ENCODE results near the gene HEPHL1. TPM values are rescaled to one million over a fixed set of nuclear protein-coding genes. Genes with fewer than 3 reads are reported as not detected.

Gene HEPHL1
- total RNA-seq, 1 experiment from 2014 or later = not detected

- DNase-seq (ENCODE audit: low read depth, low spot score) = no peak
- in situ Hi-C loops (cut with HindIII; ENCODE audit: low pct_unique_long_range_greater_than_20kb, low sequenced_read_pairs) = no loop called here
Measured at GRCh38 chr11:94011478-94011877, 9.7 kb upstream of the HEPHL1 start.

GRCh38 chr11:94017446-94017845 is 3.7 kb upstream of the HEPHL1 start:
- in situ Hi-C loops (cut with HindIII; ENCODE audit: low pct_unique_long_range_greater_than_20kb, low sequenced_read_pairs) = no loop called here
- DNase-seq (ENCODE audit: low read depth, low spot score) = no peak

- DNase-seq (ENCODE audit: low read depth, low spot score) = no peak
- in situ Hi-C loops (cut with HindIII; ENCODE audit: low pct_unique_long_range_greater_than_20kb, low sequenced_read_pairs) = no loop called here
Measured at GRCh38 chr11:94018721-94019120, 2.4 kb upstream of the HEPHL1 start.

- no peak for DNase-seq (ENCODE audit: low read depth, low spot score)
- in situ Hi-C loops (cut with HindIII; ENCODE audit: low pct_unique_long_range_greater_than_20kb, low sequenced_read_pairs) = no loop called here
Measured at GRCh38 chr11:94023856-94024255, 2.7 kb downstream of the HEPHL1 start.

GRCh38 chr11:94024547-94024946 is 3.4 kb downstream of the HEPHL1 start:
- DNase-seq (ENCODE audit: low read depth, low spot score) = no peak
- in situ Hi-C loops (cut with HindIII; ENCODE audit: low pct_unique_long_range_greater_than_20kb, low sequenced_read_pairs) = no loop called here

GRCh38 chr11:94025690-94026394 is 4.7 kb downstream of the HEPHL1 start:
- in situ Hi-C loops (cut with HindIII; ENCODE audit: low pct_unique_long_range_greater_than_20kb, low sequenced_read_pairs) = no loop called here
- no peak for DNase-seq (ENCODE audit: low read depth, low spot score)

- in situ Hi-C loops (cut with HindIII; ENCODE audit: low pct_unique_long_range_greater_than_20kb, low sequenced_read_pairs) = no loop called here
- no peak for DNase-seq (ENCODE audit: low read depth, low spot score)
Measured at GRCh38 chr11:94027210-94027609, 6.1 kb downstream of the HEPHL1 start.

- no peak for DNase-seq (ENCODE audit: low read depth, low spot score)
- in situ Hi-C loops (cut with HindIII; ENCODE audit: low pct_unique_long_range_greater_than_20kb, low sequenced_read_pairs) = no loop called here
Measured at GRCh38 chr11:94028436-94028835, 7.3 kb downstream of the HEPHL1 start.

GRCh38 chr11:94030059-94030458 is 8.9 kb downstream of the HEPHL1 start:
- no peak for DNase-seq (ENCODE audit: low read depth, low spot score)
- in situ Hi-C loops (cut with HindIII; ENCODE audit: low pct_unique_long_range_greater_than_20kb, low sequenced_read_pairs) = no loop called here

GRCh38 chr11:94031625-94032024 is 10.5 kb downstream of the HEPHL1 start:
- DNase-seq (ENCODE audit: low read depth, low spot score) = no peak
- in situ Hi-C loops (cut with HindIII; ENCODE audit: low pct_unique_long_range_greater_than_20kb, low sequenced_read_pairs) = no loop called here

GRCh38 chr11:94032066-94032465 is 10.9 kb downstream of the HEPHL1 start:
- DNase-seq (ENCODE audit: low read depth, low spot score) = no peak
- in situ Hi-C loops (cut with HindIII; ENCODE audit: low pct_unique_long_range_greater_than_20kb, low sequenced_read_pairs) = no loop called here

GRCh38 chr11:94032725-94033124 is 11.6 kb downstream of the HEPHL1 start:
- in situ Hi-C loops (cut with HindIII; ENCODE audit: low pct_unique_long_range_greater_than_20kb, low sequenced_read_pairs) = no loop called here
- no peak for DNase-seq (ENCODE audit: low read depth, low spot score)

GRCh38 chr11:94034207-94034606 is 13.1 kb downstream of the HEPHL1 start:
- in situ Hi-C loops (cut with HindIII; ENCODE audit: low pct_unique_long_range_greater_than_20kb, low sequenced_read_pairs) = no loop called here
- no peak for DNase-seq (ENCODE audit: low read depth, low spot score)

- in situ Hi-C loops (cut with HindIII; ENCODE audit: low pct_unique_long_range_greater_than_20kb, low sequenced_read_pairs) = no loop called here
- DNase-seq (ENCODE audit: low read depth, low spot score) = no peak
Measured at GRCh38 chr11:94036096-94036495, 14.9 kb downstream of the HEPHL1 start.

GRCh38 chr11:94043241-94043640 is 22.1 kb downstream of the HEPHL1 start:
- in situ Hi-C loops (cut with HindIII; ENCODE audit: low pct_unique_long_range_greater_than_20kb, low sequenced_read_pairs) = no loop called here
- DNase-seq (ENCODE audit: low read depth, low spot score) = no peak

GRCh38 chr11:94046796-94047195 is 25.6 kb downstream of the HEPHL1 start:
- DNase-seq (ENCODE audit: low read depth, low spot score) = no peak
- in situ Hi-C loops (cut with HindIII; ENCODE audit: low pct_unique_long_range_greater_than_20kb, low sequenced_read_pairs) = no loop called here

- in situ Hi-C loops (cut with HindIII; ENCODE audit: low pct_unique_long_range_greater_than_20kb, low sequenced_read_pairs) = no loop called here
- DNase-seq (ENCODE audit: low read depth, low spot score) = no peak
Measured at GRCh38 chr11:94048032-94048709, 27.0 kb downstream of the HEPHL1 start.

- in situ Hi-C loops (cut with HindIII; ENCODE audit: low pct_unique_long_range_greater_than_20kb, low sequenced_read_pairs) = no loop called here
Measured at GRCh38 chr11:94049351-94049750, 28.2 kb downstream of the HEPHL1 start.

GRCh38 chr11:94058630-94059029 is 37.5 kb downstream of the HEPHL1 start:
- in situ Hi-C loops (cut with HindIII; ENCODE audit: low pct_unique_long_range_greater_than_20kb, low sequenced_read_pairs) = no loop called here

More at GRCh38 chr11:94049351-94049750, 28.2 kb downstream of the HEPHL1 start:
- DNase-seq (ENCODE audit: low read depth, low spot score) = no peak

More at GRCh38 chr11:94058630-94059029, 37.5 kb downstream of the HEPHL1 start:
- DNase-seq (ENCODE audit: low read depth, low spot score) = no peak

Measured in SK-MEL-5 (cell line).